CD14-positive monocyte (primary cell): Measurements from ENCODE around the gene SERPINA1. TPM values are rescaled to one million over a fixed set of nuclear protein-coding genes. Genes with fewer than 3 reads are reported as not detected.

Experiments used
- DNase-seq, 3 donors: peaks; one replicate each; pipeline ENCODE4 v3.0.0-alpha.2; 2011 to 2022
- H2AFZ ChIP-seq: 2 replicates; pipeline ENCODE4 v1.6.0; 2012; ENCODE audit warnings: mild to moderate bottlenecking, low read depth, low read length, inconsistent platforms; ENCODE audit not compliant: insufficient read depth, poor library complexity, severe bottlenecking
- H3K27ac ChIP-seq, 2 donors: 1 replicate in 1 of 2; 2 replicates in 1 of 2; pipeline ENCODE4 v1.5.1; 2012 to 2013; ENCODE audit warnings: low read length in 2 of 2, control low read depth in 1 of 2, inconsistent platforms in 1 of 2, low read depth in 1 of 2, mild to moderate bottlenecking in 1 of 2
- H3K27me3 ChIP-seq, 2 donors: one replicate each; pipeline versions ENCODE4 v1.6.0 to v1.6.1; 2011 to 2013; ENCODE audit warnings: low read length in 2 of 2; ENCODE audit not compliant: control insufficient read depth in 2 of 2, insufficient read depth in 2 of 2
- H3K36me3 ChIP-seq, 2 donors: replicated peaks in 1 of 2; 1 replicate in 1 of 2; 2 replicates in 1 of 2; pipeline versions ENCODE4 v1.5.1 to v1.6.1; 2012 to 2013; ENCODE audit warnings: low read length in 2 of 2, control low read depth in 1 of 2, inconsistent platforms in 1 of 2, mild to moderate bottlenecking in 1 of 2; ENCODE audit not compliant: insufficient read depth in 2 of 2, control insufficient read depth in 1 of 2
- H3K4me1 ChIP-seq, 2 donors: 1 replicate in 1 of 2; 2 replicates in 1 of 2; pipeline versions ENCODE4 v1.5.1 to v1.6.1; 2012 to 2013; ENCODE audit warnings: low read length in 2 of 2, control low read depth in 1 of 2, inconsistent platforms in 1 of 2, mild to moderate bottlenecking in 1 of 2, moderate library complexity in 1 of 2; ENCODE audit not compliant: insufficient read depth in 2 of 2, control insufficient read depth in 1 of 2
- H3K4me2 ChIP-seq: replicated peaks from 2 replicates; pipeline ENCODE3; 2012; ENCODE audit warnings: low read length, moderate library complexity, mild to moderate bottlenecking; ENCODE audit not compliant: poor library complexity, severe bottlenecking; ENCODE audit errors: extremely low read depth
- H3K4me3 ChIP-seq, 3 experiments: fragments of 200-600 bp in 1 of 3; sonication (generic) in 1 of 3; replicated peaks in 1 of 3; 1 replicate in 2 of 3; 2 replicates in 1 of 3; pipeline ENCODE4 v1.5.1; 2011 to 2013; ENCODE audit warnings: low read length in 3 of 3, mild to moderate bottlenecking in 3 of 3, control low read depth in 2 of 3, low read depth in 2 of 3, inconsistent platforms in 1 of 3, moderate library complexity in 1 of 3
- H3K79me2 ChIP-seq: 2 replicates; pipeline ENCODE4 v1.6.0; 2012; ENCODE audit warnings: mild to moderate bottlenecking, control low read depth, inconsistent platforms, low read length, moderate library complexity; ENCODE audit not compliant: insufficient read depth
- H3K9ac ChIP-seq: 2 replicates; pipeline ENCODE4 v1.6.0; 2017; ENCODE audit warnings: low read length, mild to moderate bottlenecking; ENCODE audit not compliant: insufficient read depth, poor library complexity, severe bottlenecking
- H3K9me3 ChIP-seq, 2 donors: replicated peaks in 1 of 2; 1 replicate in 1 of 2; 2 replicates in 1 of 2; pipeline versions ENCODE4 v1.5.1 to v1.6.1; 2012 to 2013; ENCODE audit warnings: low read length in 2 of 2, control low read depth in 1 of 2; ENCODE audit not compliant: control insufficient read depth in 1 of 2, insufficient read depth in 1 of 2
- H4K20me1 ChIP-seq: 2 replicates; pipeline ENCODE4 v1.6.0; 2012; ENCODE audit warnings: mild to moderate bottlenecking, low read length, control low read depth, moderate library complexity; ENCODE audit not compliant: insufficient read depth
- H3K27ac Mint-ChIP-seq, 7 donors: one replicate each; pipeline ENCODE4 v1.8.0; 2020; ENCODE audit warnings: mild to moderate bottlenecking in 7 of 7, mixed read lengths in 7 of 7, moderate library complexity in 6 of 7, inconsistent platforms in 2 of 7
- H3K27me3 Mint-ChIP-seq, 3 donors: one replicate each; pipeline ENCODE4 v1.8.0; 2021 to 2022; ENCODE audit warnings: low read depth in 3 of 3, mild to moderate bottlenecking in 3 of 3, mixed read lengths in 3 of 3, moderate library complexity in 3 of 3, inconsistent platforms in 1 of 3
- H3K36me3 Mint-ChIP-seq, 2 donors: one replicate each; pipeline ENCODE4 v1.8.0; 2020; ENCODE audit warnings: mixed read lengths in 2 of 2, inconsistent platforms in 1 of 2, mild to moderate bottlenecking in 1 of 2
- H3K4me1 Mint-ChIP-seq: one replicate; pipeline ENCODE4 v1.8.0; 2020; ENCODE audit warnings: mild to moderate bottlenecking, mixed read lengths
- H3K4me3 Mint-ChIP-seq, 2 donors: one replicate each; pipeline ENCODE4 v1.8.0; 2020; ENCODE audit warnings: mild to moderate bottlenecking in 2 of 2, mixed read lengths in 2 of 2, moderate library complexity in 1 of 2
- H3K9me3 Mint-ChIP-seq, 7 donors: one replicate each; pipeline ENCODE4 v1.8.0; 2020 to 2022; ENCODE audit warnings: mixed read lengths in 7 of 7, mild to moderate bottlenecking in 6 of 7, moderate library complexity in 6 of 7, inconsistent platforms in 2 of 7
- CTCF ChIP-seq: fragments of 200-600 bp; IDR thresholded peaks from one replicate; pipeline ENCODE4 v1.8.0; 2022; ENCODE audit warnings: antibody characterized with exemption, mild to moderate bottlenecking
- WGBS: methylation state at CpG from one replicate; pipeline ENCODE4 v1.1.5; 2013; ENCODE audit warnings: missing lambda C conversion rate; ENCODE audit not compliant: insufficient coverage; 5-methylcytosine and 5-hydroxymethylcytosine counted together
- intact Hi-C, 2 donors: fragments of 100-400 bp; cut with micrococcal nuclease; formaldehyde crosslinking; loops; one replicate each; pipeline versions ENCODE4 v1.15.0 to v1.15.1; 2023
- polyA plus RNA-seq, 3 donors: library from polyadenylated mRNA; depleted of rRNA in 1 of 3; unstranded in 2 of 3; stranded (reverse) in 1 of 3; fragments of 300-500 nt in 2 of 3; fragments of >200 nt in 1 of 3; fragmentation: Illumina TruSeq in 2 of 3; gene quantifications; 1 replicate in 2 of 3; 2 replicates in 1 of 3; pipeline ENCODE4 v1.2.3, GENCODE V29; 2012 to 2021

SERPINA1 gene
- polyA plus RNA-seq, 3 donors, result 1,278 to 2,075 (median 2,042) TPM

GRCh38 chr14:94382716-94383596 lies 5.4 kb downstream of the SERPINA1 start:
- peaks cover 0 to 3% (median 0%) of the 10 kb centered on the region in 7 donors for H3K9me3 Mint-ChIP-seq
- Histone ChIP-seq H3K36me3 (peaks cover 71 to 89% of the 10 kb centered on the region in 2 donors), H3K27me3 (no peaks in the 10 kb centered on the region), H3K4me1 (peaks cover 58 to 67% of the 10 kb centered on the region in 2 donors), H3K4me3 (no peak overlapping the region), H3K4me2 (peak overlapping the region; percentile 94), H3K9me3 (no peaks in the 10 kb centered on the region), H3K9ac (no peak overlapping the region), H2AFZ (no peak overlapping the region), H3K27ac (peak overlapping the region in 1 of 2 donors; percentile 96), H3K79me2 (peaks cover 47% of the 10 kb centered on the region), H4K20me1 (peaks cover 53% of the 10 kb centered on the region)
- peaks cover 62% of the 10 kb centered on the region for H3K4me1 Mint-ChIP-seq
- intact Hi-C loops, result loop anchor here in 1 of 2 donors (5.0 kb wide), 1 partner anchor 34 kb away; no protein-coding TSS in a partner anchor
- H3K4me3 Mint-ChIP-seq, result no peak overlapping the region
- 90% methylated on average over 17 of the region's 18 CpGs for WGBS
- H3K27ac Mint-ChIP-seq, result peak overlapping the region; percentile 44 to 99 (median 82)
- peaks cover 0 to 4% (median 3%) of the 10 kb centered on the region in 3 donors for H3K27me3 Mint-ChIP-seq
- TF ChIP-seq CTCF, result no peak
- DNase-seq, result no peak
- H3K36me3 Mint-ChIP-seq, result peaks cover 81 to 98% of the 10 kb centered on the region in 2 donors

GRCh38 chr14:94382099-94382715 lies 6.2 kb downstream of the SERPINA1 start:
- Mint-ChIP-seq H3K9me3 (peaks cover 0 to 3% (median 0%) of the 10 kb centered on the region in 7 donors), H3K27me3 (peaks cover 0 to 4% (median 3%) of the 10 kb centered on the region in 3 donors), H3K27ac (peak overlapping the region in 3 of 7 donors; percentile 42 to 55 (median 54)), H3K4me3 (no peak overlapping the region), H3K36me3 (peaks cover 84 to 98% of the 10 kb centered on the region in 2 donors), H3K4me1 (peaks cover 58% of the 10 kb centered on the region)
- Histone ChIP-seq H3K27me3 (no peaks in the 10 kb centered on the region), H3K4me3 (no peak overlapping the region), H3K4me1 (peaks cover 50 to 59% of the 10 kb centered on the region in 2 donors), H2AFZ (no peak overlapping the region), H3K9ac (no peak overlapping the region), H3K9me3 (no peaks in the 10 kb centered on the region), H3K79me2 (peaks cover 40% of the 10 kb centered on the region), H3K4me2 (peak overlapping the region; percentile 5), H3K27ac (no peak overlapping the region), H3K36me3 (peaks cover 74 to 91% of the 10 kb centered on the region in 2 donors), H4K20me1 (peaks cover 55% of the 10 kb centered on the region)
- DNase-seq, result no peak
- TF ChIP-seq CTCF, result no peak
- 100% methylated on average over 2 of the region's 4 CpGs for WGBS
- intact Hi-C loops, result loop anchor here in 1 of 2 donors (5.0 kb wide), 1 partner anchor 35 kb away; no protein-coding TSS in a partner anchor
